KOPT-K1 (cell line): Measurements from ENCODE around the gene CLK3.
"Not testable (repeated sequence)": the region's sequence is repeated elsewhere in the genome, so short reads cannot be mapped to it uniquely, and the experiment has no call there.

Experiments
- H3K27ac ChIP-seq: fragments of 200-600 bp; sonication (generic); 2 replicates; pipeline ENCODE4 v1.5.1; 2016; ENCODE audit warnings: antibody characterized with exemption, mild to moderate bottlenecking, low read depth, low read length; ENCODE audit not compliant: poor library complexity, severe bottlenecking
- H3K36me3 ChIP-seq: fragments of 200-600 bp; sonication (generic); 2 replicates; pipeline ENCODE4 v1.5.1; 2017; ENCODE audit warnings: antibody characterized with exemption, mild to moderate bottlenecking, low read length, moderate library complexity; ENCODE audit not compliant: insufficient read depth
- H3K9me3 ChIP-seq: fragments of 200-600 bp; sonication (generic); 2 replicates; pipeline ENCODE4 v1.5.1; 2017; ENCODE audit warnings: antibody characterized with exemption, low read length, mild to moderate bottlenecking; ENCODE audit not compliant: insufficient read depth, poor library complexity, severe bottlenecking

The CLK3 gene

DNA sequence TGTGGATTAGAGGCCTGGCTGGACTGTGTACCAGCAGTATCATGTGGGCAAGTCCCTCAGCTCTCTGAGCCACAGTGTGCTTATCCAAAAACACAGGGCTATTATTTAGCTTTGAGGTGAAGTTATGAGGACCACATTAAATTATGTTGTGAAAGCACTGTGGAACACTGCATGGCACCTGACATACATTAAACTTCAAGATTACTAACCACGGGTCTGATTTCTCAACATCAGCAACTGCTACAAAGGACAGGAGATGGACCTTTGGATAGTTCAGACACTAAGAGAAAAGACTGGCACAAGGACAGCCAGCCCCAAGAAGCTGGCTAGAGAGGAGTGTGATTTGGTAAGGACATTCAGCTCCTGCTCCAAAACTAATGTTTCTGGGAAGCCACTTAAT, 21.3 kb downstream of the CLK3 start:
- Histone ChIP-seq H3K9me3 (no peaks in the 10 kb centered on the region), H3K36me3 (peaks cover 97% of the 10 kb centered on the region), H3K27ac (no peak overlapping the region)

DNA sequence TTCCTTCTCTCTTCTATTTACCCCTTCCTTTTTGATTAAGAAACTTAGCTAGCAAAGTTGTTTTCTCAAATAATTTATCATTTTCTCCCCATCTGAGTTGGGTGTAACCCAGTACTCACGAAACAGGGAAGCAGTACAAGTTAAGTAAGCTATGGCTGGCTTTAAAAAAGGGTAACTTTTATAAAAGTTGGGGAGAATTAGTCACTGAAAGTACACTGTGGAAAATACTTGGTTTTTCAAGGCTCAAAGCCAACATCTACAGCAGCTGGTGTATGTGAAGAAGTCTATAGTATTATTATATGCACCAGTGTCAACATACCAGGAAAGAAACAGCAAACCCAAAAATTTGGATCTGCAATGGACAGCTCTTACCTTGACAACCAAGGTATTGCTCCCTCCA, 25.5 kb downstream of the CLK3 start:
- no peak overlapping the region for H3K27ac ChIP-seq
- peaks cover 71% of the 10 kb centered on the region for H3K36me3 ChIP-seq

DNA sequence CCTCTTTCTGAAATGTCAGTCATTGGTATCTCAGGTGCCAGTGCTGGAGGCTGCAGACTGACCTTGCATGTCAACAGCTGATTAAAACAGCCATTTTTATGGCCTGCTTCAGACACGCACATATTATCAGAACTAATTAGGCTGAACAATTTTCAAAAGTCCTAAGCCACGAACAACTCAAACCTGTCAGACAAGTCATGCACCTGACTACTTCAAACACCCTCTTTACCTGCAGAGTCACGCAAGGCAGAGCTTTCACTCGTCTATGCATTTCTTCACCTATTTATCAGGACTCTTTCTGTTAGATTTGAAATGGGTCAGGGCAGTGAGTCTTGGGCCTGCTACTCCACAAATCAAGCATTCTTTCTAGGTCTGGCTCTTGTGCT, 26.7 kb downstream of the CLK3 start:
- Histone ChIP-seq H3K9me3 (no peaks in the 10 kb centered on the region), H3K27ac (no peak overlapping the region), H3K36me3 (peaks cover 59% of the 10 kb centered on the region)

More for the DNA sequence above, 25.5 kb downstream of the CLK3 start:
- H3K9me3 ChIP-seq: no peaks in the 10 kb centered on the region

DNA sequence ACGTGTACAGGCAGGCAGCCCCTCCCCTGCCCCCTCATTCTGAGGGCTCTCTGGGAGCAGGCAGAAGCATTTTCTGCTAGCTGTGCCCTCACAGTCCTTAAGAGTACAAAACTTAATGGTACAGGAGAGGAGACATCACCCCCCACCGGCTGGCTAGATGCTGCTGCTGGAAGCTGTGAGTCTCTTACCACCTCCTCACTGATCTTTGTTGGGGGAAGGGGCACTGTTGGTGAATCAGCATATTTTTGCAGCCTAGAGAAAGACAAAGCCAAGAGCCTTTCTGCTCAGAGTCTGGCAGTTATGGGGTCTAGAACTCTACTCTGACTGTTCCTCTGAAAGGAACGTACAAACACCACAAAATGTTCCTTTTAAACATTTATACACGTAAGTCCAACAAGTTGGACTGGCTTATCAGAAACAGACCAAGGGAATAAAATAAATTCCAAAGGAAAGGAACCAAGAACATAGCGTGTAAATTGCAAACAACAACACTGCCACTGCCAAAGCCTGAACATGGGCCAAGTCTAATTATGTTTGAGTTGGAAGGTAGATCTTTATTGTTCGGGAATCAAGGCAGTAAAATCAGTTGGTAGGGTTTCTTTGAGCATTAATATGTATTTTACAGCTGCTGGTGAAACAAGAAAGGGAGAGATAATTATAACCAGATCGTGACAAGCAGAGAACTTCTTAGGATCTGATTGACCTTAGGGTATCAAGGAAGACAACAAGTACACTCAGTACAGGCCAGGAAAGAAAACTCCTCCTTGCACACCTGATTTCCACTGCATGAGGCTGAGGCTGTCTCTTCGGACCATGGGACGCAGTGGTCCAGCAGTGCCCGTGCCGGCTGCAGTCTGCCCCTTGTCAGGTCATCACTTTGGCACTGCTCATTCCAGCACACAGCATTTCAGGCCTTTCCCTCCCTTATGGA, 27.4 kb downstream of the CLK3 start:
- Histone ChIP-seq H3K36me3 (peaks cover 56% of the 10 kb centered on the region), H3K9me3 (no peaks in the 10 kb centered on the region), H3K27ac (no peak overlapping the region)

DNA sequence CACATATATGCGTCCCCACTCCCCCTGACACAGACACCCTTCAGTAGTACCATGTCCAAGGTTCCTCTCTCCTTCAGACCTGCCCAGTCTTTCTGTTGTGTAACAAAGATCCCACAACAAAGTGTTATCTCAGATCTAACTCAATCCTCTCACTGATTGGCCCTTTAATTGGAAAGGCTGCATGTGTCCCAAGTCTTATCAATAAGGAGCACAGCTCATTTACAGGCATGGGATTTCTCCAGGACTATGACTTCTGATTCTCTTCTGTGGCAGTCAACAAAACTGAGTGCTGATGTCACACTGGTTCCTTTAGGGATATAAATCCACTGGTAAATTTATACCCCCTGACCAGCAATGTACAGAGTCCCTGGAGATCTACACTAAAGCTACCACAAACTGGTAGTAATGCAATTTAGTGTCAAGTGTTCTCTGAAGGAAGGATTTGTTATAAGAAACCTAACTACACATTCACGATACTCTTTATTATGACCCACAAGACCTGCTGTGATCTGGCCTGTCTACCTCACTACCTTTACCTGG, 28.1 kb downstream of the CLK3 start:
- Histone ChIP-seq H3K27ac (no peak overlapping the region), H3K9me3 (no peaks in the 10 kb centered on the region)

DNA sequence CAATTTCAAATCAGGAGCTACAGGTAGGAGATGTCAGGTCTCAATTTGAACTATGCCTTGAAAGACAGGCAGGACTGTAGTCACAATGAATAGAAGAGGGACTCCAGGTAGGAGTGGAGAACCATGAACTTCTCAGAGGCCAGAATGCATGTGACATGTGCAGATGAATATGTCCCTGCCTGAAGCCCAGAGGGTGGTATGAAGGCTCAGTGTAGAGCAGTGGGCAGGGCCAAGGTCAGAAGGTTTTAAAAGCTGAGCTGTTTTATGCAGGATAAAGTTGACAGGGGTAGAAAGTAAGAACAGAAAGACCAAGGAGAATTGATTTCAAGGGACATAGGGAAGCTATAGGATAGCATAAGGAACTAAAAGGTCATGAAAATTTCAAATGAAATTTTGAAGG, 30.8 kb downstream of the CLK3 start:
- Histone ChIP-seq H3K36me3 (peaks cover 44% of the 10 kb centered on the region), H3K9me3 (no peaks in the 10 kb centered on the region), H3K27ac (no peak overlapping the region)

More for the DNA sequence above, 28.1 kb downstream of the CLK3 start:
- peaks cover 49% of the 10 kb centered on the region; the same call in 1 of the 2 replicates for H3K36me3 ChIP-seq

DNA sequence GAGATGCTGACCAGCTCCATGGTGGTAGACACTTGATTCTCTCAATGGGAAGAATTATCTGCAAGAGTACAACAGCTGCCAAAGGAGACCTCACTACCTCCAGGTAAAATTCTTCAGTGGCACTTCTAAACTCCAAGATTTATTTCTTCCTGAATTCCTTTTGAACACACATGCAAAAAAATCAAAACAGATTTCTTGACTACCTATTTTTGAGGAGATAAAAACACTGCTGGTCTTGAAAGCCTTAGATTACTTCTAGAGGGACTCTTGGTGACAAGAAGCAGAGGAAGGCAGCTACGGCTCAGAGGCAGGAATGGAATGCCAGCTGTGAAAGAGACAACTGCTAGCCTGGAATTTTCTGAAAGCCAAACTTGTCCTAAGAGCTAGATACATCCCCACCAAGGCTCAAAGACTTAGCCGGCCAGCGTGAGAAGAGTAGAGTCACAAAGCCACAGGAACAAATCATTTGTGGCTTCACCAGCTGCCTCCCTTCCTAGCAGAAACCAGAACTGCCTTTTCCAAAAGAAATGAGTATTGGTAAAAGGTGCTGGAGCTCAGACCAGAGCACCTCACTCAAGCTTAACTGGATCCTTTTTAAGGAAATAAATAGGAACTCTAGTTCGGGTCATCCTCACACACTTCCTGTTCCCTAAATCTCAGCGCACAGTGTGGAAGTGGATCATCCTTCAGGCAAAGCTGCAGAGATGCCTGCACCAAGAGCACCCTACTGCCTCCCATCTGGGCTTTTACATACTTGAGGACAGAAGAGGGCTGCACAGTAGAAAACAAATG, 32.6 kb downstream of the CLK3 start:
- Histone ChIP-seq H3K9me3 (no peaks in the 10 kb centered on the region), H3K36me3 (peaks cover 40% of the 10 kb centered on the region), H3K27ac (no peak overlapping the region)

DNA sequence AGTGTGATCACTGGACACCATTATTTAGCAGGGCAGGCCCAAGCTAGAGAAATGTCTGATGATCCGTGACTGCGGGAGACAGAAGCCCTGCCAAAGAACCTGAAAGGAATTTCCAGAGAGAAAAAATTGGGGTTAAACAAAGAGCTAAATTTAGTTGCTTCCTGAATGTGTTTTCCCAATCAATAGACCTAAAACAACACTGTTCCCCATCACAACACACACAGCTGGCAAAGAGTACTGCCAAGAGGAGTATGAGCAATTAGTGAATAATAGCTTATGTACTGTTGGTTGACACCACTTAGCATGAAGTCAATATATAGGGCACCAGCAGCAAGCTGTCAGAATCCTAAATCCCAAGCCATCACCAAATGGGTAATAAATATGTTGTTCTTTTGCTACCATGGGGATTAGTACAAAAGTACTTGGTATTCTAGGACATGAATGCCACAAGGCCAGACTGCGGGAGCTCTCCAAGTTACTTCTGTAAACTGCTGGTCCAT, 35.7 kb downstream of the CLK3 start:
- H3K27ac ChIP-seq: no peak overlapping the region
- no peaks in the 10 kb centered on the region for H3K9me3 ChIP-seq
- H3K36me3 ChIP-seq: peaks cover 48% of the 10 kb centered on the region

DNA sequence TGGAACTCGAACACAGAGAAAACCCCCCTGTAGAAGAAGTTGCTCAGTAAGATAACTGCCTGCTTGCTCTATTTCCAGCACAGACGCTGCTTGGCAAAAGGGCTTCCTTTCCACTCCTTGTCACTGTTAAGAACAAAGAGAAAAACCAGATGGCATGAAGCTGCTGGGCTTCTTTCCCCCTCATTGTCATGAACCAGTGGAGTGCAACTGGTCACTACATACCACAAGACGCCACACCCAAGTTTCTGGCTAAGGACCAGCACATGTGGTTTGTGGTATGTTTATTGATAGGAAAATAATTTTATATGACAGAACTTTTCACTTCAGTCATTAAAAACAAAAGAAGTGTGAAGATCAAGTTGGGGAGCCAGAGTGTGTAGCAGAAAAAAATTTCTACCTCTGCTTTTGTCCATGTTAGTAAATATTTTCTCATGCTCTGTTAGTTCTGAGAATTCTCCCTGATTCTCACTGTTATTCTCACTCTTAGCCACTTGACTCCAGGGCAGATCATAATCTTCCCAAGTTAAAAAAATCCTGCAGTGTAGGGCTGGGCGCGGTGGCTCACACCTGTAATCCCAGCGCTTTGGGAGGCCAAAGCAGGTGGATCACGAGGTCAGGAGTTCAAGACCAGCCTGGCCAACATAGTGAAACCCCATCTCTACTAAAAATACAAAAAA, 37.9 kb downstream of the CLK3 start:
- Histone ChIP-seq H3K27ac (no peak overlapping the region), H3K36me3 (peaks cover 44% of the 10 kb centered on the region), H3K9me3 (no peaks in the 10 kb centered on the region)

DNA sequence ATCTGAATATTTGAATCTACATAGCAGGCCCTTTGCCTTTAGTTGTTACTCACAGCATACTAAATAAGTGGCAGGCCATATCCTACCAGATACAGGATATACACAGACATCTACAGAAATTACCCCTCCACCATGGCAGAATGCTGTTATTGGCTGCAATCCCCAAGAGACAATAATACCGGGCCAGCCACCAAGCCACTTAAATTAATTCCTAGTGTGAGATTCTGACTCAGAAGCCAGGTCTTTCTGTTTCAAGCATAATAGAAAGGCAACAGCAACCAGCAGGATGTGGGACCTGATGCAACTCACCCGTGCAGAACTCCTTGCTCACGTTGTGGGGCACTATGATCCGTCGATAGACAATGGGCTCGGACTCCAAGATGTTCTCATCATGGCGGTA, 39.8 kb downstream of the CLK3 start:
- Histone ChIP-seq H3K36me3 (peaks cover 34% of the 10 kb centered on the region), H3K9me3 (no peaks in the 10 kb centered on the region), H3K27ac (no peak overlapping the region)

DNA sequence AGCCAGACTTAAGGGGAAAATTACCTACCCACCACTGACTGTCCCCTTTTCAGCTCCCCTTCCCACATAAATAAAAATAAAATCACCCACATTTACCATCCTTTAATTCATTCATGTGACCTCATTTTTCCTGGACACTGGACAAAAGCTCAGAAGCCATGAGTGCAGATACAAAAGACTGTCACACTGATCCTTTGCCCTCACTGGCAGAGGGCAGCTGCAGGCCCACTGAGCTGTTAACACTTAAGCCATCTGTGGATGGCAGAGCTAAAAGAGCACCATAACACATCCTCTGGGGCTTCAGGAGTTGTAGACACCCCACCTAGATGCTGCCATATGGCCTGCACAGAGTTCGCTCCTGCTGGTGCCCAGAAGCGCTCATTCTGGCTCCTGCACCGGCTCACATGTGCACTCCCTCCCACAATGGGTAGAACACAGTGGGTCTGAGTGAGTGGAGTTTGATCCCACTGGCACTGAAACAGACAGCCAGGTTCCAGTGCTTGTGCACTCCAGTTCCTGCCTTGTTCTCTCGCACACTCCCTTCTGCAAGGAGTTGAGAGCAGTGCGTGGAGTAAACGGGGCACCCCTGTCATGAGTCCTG, 41.4 kb downstream of the CLK3 start:
- Histone ChIP-seq H3K36me3 (peaks cover 21% of the 10 kb centered on the region), H3K27ac (no peak overlapping the region), H3K9me3 (no peaks in the 10 kb centered on the region)

DNA sequence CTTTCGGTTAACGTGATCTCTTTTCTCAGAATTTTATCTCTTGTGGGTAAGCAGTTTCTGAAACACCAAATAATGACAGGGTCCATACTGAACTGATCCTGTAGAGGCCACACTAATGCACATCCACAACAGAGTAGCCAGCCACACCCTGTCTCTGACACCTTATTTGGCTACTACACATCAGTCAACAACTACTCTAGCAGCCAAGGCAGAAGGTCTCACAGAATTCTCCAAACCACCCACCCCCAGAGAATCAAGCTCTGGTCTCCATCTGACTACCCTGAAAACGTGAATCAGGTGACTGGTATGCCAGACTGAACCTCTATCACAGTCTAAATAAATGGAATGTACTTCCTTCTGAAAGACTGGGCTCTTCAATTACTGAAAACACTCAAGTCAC, 42.2 kb downstream of the CLK3 start:
- no peak overlapping the region for H3K27ac ChIP-seq
- H3K9me3 ChIP-seq: no peaks in the 10 kb centered on the region
- H3K36me3 ChIP-seq: peaks cover 21% of the 10 kb centered on the region

DNA sequence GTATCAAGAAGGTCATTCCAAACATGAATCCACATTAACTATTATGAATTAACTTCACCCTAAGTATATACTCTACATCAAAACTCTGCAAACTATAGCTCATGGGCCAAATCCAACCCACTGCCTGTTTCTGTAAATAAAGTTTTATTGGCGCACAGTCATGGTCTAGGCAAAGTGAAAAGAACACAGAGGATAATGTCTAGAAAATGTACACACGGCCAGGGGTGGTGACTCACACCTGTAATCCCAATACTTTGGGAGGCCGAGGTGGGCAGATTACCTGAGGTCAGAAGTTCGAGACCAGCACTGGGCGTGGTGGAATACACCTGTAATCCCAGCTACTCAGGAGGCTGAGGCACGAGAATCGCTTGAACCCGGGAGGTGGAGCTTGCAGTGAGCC, 45.6 kb downstream of the CLK3 start:
- H3K9me3 ChIP-seq, H3K36me3 ChIP-seq, H3K27ac ChIP-seq: not testable (repeated sequence)

DNA sequence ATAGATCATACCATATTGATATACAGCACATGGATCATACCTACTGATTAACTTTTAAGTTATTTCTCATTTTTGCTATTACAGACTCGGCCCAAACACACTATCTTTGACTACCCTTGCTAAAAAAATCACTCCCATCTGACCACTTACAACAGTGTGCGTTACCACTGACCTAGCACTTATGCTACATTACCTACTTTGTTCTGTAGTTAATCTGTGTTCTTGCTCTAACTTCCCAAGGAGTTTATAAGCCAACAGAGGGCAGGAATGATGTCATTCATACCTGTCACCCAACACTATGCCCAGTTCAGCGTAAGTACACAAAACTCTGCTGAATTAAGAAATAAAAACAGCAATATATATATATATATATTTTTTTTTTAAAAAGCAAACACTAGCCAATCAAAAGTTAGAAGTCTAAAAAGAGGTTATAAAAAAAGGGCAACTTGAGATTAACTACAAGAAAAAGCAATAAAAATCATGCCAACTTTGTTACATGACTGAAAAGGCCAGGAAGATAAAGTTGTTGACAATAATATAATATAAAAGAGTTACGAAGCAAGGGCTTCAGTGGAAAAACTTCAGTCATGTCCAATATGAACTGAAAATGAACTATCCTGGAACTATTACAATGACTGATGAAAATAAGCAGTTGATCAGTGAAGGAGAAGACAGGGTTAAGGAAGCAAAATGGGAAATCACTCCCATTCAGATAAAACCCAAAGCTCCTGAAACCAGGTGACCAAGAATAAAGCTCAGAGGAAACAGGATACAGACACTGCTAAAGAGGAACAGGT, 46.6 kb downstream of the CLK3 start:
- Histone ChIP-seq H3K9me3 (no peaks in the 10 kb centered on the region), H3K27ac (no peak overlapping the region), H3K36me3 (no peaks in the 10 kb centered on the region; the same call in 1 of the 2 replicates)
